ENCODE data around the gene CELF2.

Gene CELF2

GRCh38 chr10:11158080-11158479, 140.4 kb downstream of the CELF2 start:
- no peak for DNase-seq

GRCh38 chr10:11159543-11160215, 142.0 kb downstream of the CELF2 start:
- no peak for DNase-seq

GRCh38 chr10:11161096-11161495, 143.4 kb downstream of the CELF2 start:
- peak; percentile 25 for DNase-seq

GRCh38 chr10:11161910-11162309, 144.2 kb downstream of the CELF2 start:
- no peak for DNase-seq

GRCh38 chr10:11162828-11163599, 145.3 kb downstream of the CELF2 start:
- peak; percentile 95 for DNase-seq

- peak; percentile 65 for DNase-seq
Measured at GRCh38 chr10:11163780-11164550, 146.3 kb downstream of the CELF2 start.

GRCh38 chr10:11164551-11164802, 146.8 kb downstream of the CELF2 start:
- DNase-seq, result no peak

GRCh38 chr10:11164803-11165590, 147.3 kb downstream of the CELF2 start:
- peak; percentile 93 for DNase-seq

GRCh38 chr10:11165591-11166543, 148.2 kb downstream of the CELF2 start:
- DNase-seq, result peak; percentile 92

- DNase-seq, result no peak
Measured at GRCh38 chr10:11166550-11166949, 148.9 kb downstream of the CELF2 start.

- DNase-seq, result peak; percentile 61
Measured at GRCh38 chr10:11167233-11167966, 149.7 kb downstream of the CELF2 start.

- DNase-seq, result peak; percentile 63
Measured at GRCh38 chr10:11168423-11169090, 150.9 kb downstream of the CELF2 start.

- peak; percentile 62 for DNase-seq
Measured at GRCh38 chr10:11169976-11170375, 152.3 kb downstream of the CELF2 start.

- peak; percentile 79 for DNase-seq
Measured at GRCh38 chr10:11170574-11170973, 152.9 kb downstream of the CELF2 start.

- peak; percentile 94 for DNase-seq
Measured at GRCh38 chr10:11170993-11171851, 153.6 kb downstream of the CELF2 start.

GRCh38 chr10:11173042-11173441, 155.4 kb downstream of the CELF2 start:
- no peak for DNase-seq

- DNase-seq, result no peak
Measured at GRCh38 chr10:11175823-11176243, 158.2 kb downstream of the CELF2 start.

GRCh38 chr10:11176746-11177145, 159.1 kb downstream of the CELF2 start:
- peak; percentile 31 for DNase-seq

GRCh38 chr10:11177381-11177780, 159.7 kb downstream of the CELF2 start:
- DNase-seq, result peak; percentile 40
